Aorta (tissue), 5 donors: ENCODE data around the gene CATSPER3. TPM values are rescaled to one million over a fixed set of nuclear protein-coding genes. Genes with fewer than 3 reads are reported as not detected.

Experiments
- ATAC-seq: fragments of 200-7000 bp; cut with Tn5 transposase; one replicate; pipeline ENCODE4 v1.9.1; 2022; ENCODE audit warnings: moderate library complexity; ENCODE audit not compliant: low FRiP score
- DNase-seq, 2 donors: peaks; one replicate each; pipeline ENCODE4 v3.0.0-alpha.2; 2020
- H3K27ac ChIP-seq, 2 donors: one replicate each; pipeline ENCODE4 v1.5.1; 2013; ENCODE audit warnings: low read length in 2 of 2, mild to moderate bottlenecking in 2 of 2, moderate library complexity in 2 of 2, control low read depth in 1 of 2, inconsistent platforms in 1 of 2, low read depth in 1 of 2
- H3K27me3 ChIP-seq, 2 donors: one replicate each; pipeline ENCODE4 v1.6.1; 2013; ENCODE audit warnings: control low read depth in 1 of 2, low read length in 1 of 2, mild to moderate bottlenecking in 1 of 2, moderate library complexity in 1 of 2; ENCODE audit not compliant: insufficient read depth in 2 of 2, control insufficient read depth in 1 of 2
- H3K36me3 ChIP-seq, 2 donors: one replicate each; pipeline ENCODE4 v1.6.1; 2013; ENCODE audit warnings: control low read depth in 1 of 2, low read length in 1 of 2, mild to moderate bottlenecking in 1 of 2; ENCODE audit not compliant: insufficient read depth in 2 of 2, control insufficient read depth in 1 of 2
- H3K4me1 ChIP-seq, 2 donors: one replicate each; pipeline ENCODE4 v1.6.1; 2013; ENCODE audit warnings: low read length in 2 of 2, control low read depth in 1 of 2, mild to moderate bottlenecking in 1 of 2, moderate library complexity in 1 of 2; ENCODE audit not compliant: insufficient read depth in 2 of 2, control insufficient read depth in 1 of 2
- H3K4me3 ChIP-seq, 2 donors: one replicate each; pipeline ENCODE4 v1.5.1; 2013; ENCODE audit warnings: low read length in 2 of 2, control low read depth in 1 of 2, mild to moderate bottlenecking in 1 of 2
- H3K9me3 ChIP-seq: one replicate; pipeline ENCODE4 v1.6.1; 2013; ENCODE audit warnings: mild to moderate bottlenecking, low read length; ENCODE audit not compliant: control insufficient read depth
- WGBS, 2 donors: extraction: QIAGEN DNeasy Blood & Tissue Kit; methylation state at CpG; one replicate each; pipeline ENCODE4 v1.1.7; 2013; 5-methylcytosine and 5-hydroxymethylcytosine counted together
- intact Hi-C, 2 donors: fragments of 100-400 bp; cut with DNase I; formaldehyde crosslinking; loops; one replicate each; pipeline versions ENCODE4 v1.14.2 to v1.15.0; 2022
- polyA plus RNA-seq, 2 donors: library from polyadenylated mRNA; stranded (reverse); fragments of 200-250 nt; gene quantifications; one replicate each; pipeline ENCODE4 v1.2.3, GENCODE V29; 2013
- total RNA-seq, 2 donors: library from RNA; stranded (reverse); fragmentation: NEBNext Ultra II Directional; extraction: Animal tissue kit (Norgen Biotek cat#: 25700); gene quantifications; one replicate each; pipeline ENCODE4 v1.2.1, GENCODE V29; 2021
- donor health status: healthy with polysubstance abuse.
- donor health status: Bipolar disorder and iron deficiency.
- donor health status: DM: no; HTN: no; CAD: no.
- donor health status: DM: no; HTN: no; CAD: no.
- donor health status: DM: yes; HTN: yes; CAD: no.

The CATSPER3 gene
- total and polyA plus RNA-seq, 4 donors: 0.29 to 1.3 (median 0.63) TPM

GRCh38 chr5:134964359-134965270, 3.1 kb upstream of the CATSPER3 start:
- Histone ChIP-seq H3K27ac (no peak overlapping the region), H3K27me3 (no peaks in the 10 kb centered on the region), H3K4me3 (no peak overlapping the region), H3K4me1 (no peaks in the 10 kb centered on the region), H3K9me3 (no peaks in the 10 kb centered on the region), H3K36me3 (peaks cover 0 to 2% of the 10 kb centered on the region in 2 donors)
- ATAC-seq: no peak
- intact Hi-C loops: no loop called here
- WGBS, 2 donors: 77 to 84% methylated on average over 12 of the region's 12 CpGs
- DNase-seq: no peak

DNA sequence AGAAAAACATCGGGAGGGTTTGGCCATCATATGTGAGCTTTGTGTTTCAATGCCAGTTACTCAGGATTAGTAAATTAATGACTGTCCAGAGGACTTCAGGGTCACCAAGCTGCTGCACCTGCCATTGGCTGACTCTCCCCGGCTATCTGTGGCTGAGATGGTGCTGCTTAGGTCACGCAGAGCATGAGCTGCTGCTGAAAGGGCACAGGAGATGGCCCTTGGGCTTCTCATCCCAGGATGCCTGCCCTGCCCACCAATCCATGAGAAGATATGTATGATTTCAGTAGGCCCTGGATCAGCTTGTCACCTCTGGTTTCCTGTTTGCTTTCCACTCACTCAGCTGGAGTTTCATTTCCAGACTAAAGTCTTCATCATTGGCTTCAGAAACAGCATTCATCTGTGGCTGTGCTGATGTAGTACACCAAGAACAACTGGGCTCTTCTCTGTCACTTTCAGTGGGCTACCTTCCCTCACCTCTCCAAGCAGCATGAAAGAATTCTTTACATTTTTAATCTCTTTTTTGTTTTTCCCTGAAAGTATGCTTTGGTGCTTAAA, 2.4 kb upstream of the CATSPER3 start:
- Histone ChIP-seq H3K4me3 (no peak overlapping the region), H3K27me3 (no peaks in the 10 kb centered on the region), H3K27ac (no peak overlapping the region), H3K36me3 (peaks cover 0 to 2% of the 10 kb centered on the region in 2 donors), H3K4me1 (no peaks in the 10 kb centered on the region), H3K9me3 (no peaks in the 10 kb centered on the region)
- DNase-seq (no peak), ATAC-seq (no peak)
- intact Hi-C loops: no loop called here
- WGBS, 2 donors: 87 to 88% methylated on average over 3 of the region's 3 CpGs

DNA sequence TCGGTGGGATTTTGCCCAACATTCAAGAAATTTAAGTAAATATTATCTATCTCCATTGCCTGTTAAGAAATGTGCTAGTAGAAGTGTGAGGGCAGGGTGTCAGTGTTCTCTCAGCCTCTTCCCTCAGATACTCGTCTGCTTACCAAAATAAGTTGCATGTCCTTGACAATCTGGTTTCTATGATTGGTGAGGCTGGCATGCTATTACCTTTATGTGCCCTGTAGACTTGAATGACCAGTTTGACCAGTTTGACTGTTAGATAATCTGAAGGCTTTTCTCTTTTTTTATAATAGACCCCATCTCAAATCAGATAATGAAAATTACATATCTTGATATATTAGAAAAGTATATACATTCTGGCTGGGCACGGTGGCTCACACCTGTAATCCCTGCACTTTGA, 348 bp downstream of the CATSPER3 start:
- intact Hi-C loops: no loop called here
- WGBS, 2 donors: 89 to 94% methylated on average over 3 of the region's 3 CpGs

GRCh38 chr5:134969166-134969565, 1.5 kb downstream of the CATSPER3 start:
- no peaks in the 10 kb centered on the region for H3K36me3 ChIP-seq
- ATAC-seq: no peak
- intact Hi-C loops: no loop called here

More for the DNA sequence above, 348 bp downstream of the CATSPER3 start:
- DNase-seq: no peak
- no peak for ATAC-seq
- H3K27ac ChIP-seq: no peak overlapping the region
- H3K4me1 ChIP-seq: no peaks in the 10 kb centered on the region
- no peak overlapping the region for H3K4me3 ChIP-seq
- H3K27me3 ChIP-seq: no peaks in the 10 kb centered on the region
- peaks cover 0 to under 1% of the 10 kb centered on the region in 2 donors for H3K36me3 ChIP-seq
- H3K9me3 ChIP-seq: no peaks in the 10 kb centered on the region

GRCh38 chr5:134975078-134975715, 7.5 kb downstream of the CATSPER3 start:
- H3K27ac ChIP-seq: no peak overlapping the region
- no peaks in the 10 kb centered on the region for H3K4me1 ChIP-seq
- no peaks in the 10 kb centered on the region for H3K27me3 ChIP-seq
- no peak overlapping the region for H3K4me3 ChIP-seq
- 74 to 75% methylated on average over 2 of the region's 2 CpGs for WGBS, 2 donors
- peaks cover 4% of the 10 kb centered on the region for H3K9me3 ChIP-seq
- ATAC-seq (no peak), DNase-seq (no peak)
- intact Hi-C loops: no loop called here
- no peaks in the 10 kb centered on the region for H3K36me3 ChIP-seq

More at GRCh38 chr5:134969166-134969565, 1.5 kb downstream of the CATSPER3 start:
- Histone ChIP-seq H3K27me3 (no peaks in the 10 kb centered on the region), H3K4me1 (no peaks in the 10 kb centered on the region), H3K4me3 (no peak overlapping the region), H3K27ac (no peak overlapping the region), H3K9me3 (no peaks in the 10 kb centered on the region)
- no peak for DNase-seq

GRCh38 chr5:134975843-134976242, 8.1 kb downstream of the CATSPER3 start:
- Histone ChIP-seq H3K36me3 (no peaks in the 10 kb centered on the region), H3K4me1 (no peaks in the 10 kb centered on the region), H3K27me3 (no peaks in the 10 kb centered on the region), H3K4me3 (no peak overlapping the region), H3K27ac (no peak overlapping the region), H3K9me3 (peaks cover 4% of the 10 kb centered on the region)
- no peak for DNase-seq
- ATAC-seq: no peak
- intact Hi-C loops: no loop called here

DNA sequence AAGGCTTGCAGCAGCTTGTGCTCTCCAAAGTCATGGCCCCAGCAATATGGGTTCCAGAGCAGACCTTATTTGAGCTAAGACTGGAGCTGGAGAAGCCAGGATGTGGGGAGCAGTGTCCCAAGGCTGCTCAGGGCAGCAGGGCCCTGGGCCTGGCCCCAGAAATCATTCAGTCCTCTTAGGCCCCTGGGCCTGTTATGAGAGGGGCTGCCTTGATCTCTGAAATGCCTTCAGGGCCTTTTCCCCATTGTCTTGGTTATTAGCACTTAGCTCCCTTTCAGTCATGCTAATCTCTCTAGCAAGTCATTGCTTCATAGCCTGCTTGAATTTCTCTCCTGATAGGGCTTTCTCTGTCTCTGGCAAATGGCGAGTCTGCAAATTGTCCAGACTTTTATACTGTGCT, 9.1 kb downstream of the CATSPER3 start:
- ATAC-seq (no peak), DNase-seq (no peak)
- no peaks in the 10 kb centered on the region for H3K36me3 ChIP-seq
- peaks cover 4% of the 10 kb centered on the region for H3K9me3 ChIP-seq
- 91 to 97% methylated on average over 1 of the region's 1 CpG for WGBS, 2 donors
- intact Hi-C loops: no loop called here
- no peaks in the 10 kb centered on the region for H3K4me1 ChIP-seq
- no peak overlapping the region for H3K27ac ChIP-seq
- no peak overlapping the region for H3K4me3 ChIP-seq
- H3K27me3 ChIP-seq: no peaks in the 10 kb centered on the region

DNA sequence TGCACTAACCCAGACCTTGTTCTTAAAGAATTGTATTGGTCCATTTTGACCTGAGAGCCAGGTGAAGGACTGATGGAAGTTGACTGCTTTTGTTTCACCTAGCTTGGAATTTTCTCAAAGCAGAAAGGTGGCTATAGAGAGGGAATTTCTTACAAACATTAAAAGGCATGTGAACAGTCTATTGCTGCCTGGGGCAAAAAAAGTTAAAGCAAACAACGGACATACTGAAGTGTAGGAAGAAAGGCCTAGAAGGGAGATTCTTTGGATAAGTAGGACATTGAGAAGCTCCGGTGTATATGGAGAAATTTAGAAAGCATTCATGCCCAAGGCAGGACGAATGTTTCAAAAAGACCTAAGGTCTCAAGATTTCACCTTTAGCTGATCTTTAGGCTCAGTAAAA, 11.7 kb downstream of the CATSPER3 start:
- no peak overlapping the region for H3K4me3 ChIP-seq
- no peaks in the 10 kb centered on the region for H3K36me3 ChIP-seq
- H3K27ac ChIP-seq: no peak overlapping the region
- intact Hi-C loops: no loop called here
- ATAC-seq (no peak), DNase-seq (no peak)
- H3K9me3 ChIP-seq: peaks cover 4% of the 10 kb centered on the region
- H3K27me3 ChIP-seq: no peaks in the 10 kb centered on the region
- WGBS, 2 donors: 89 to 91% methylated on average over 3 of the region's 3 CpGs
- no peaks in the 10 kb centered on the region for H3K4me1 ChIP-seq
